ENCODE measurements around the gene ELMOD1. TPM values are rescaled to one million over a fixed set of nuclear protein-coding genes. Genes with fewer than 3 reads are reported as not detected.

Gene ELMOD1
- total and polyA plus RNA-seq, 2 experiments from 2014 or later: 3.1 TPM

DNA sequence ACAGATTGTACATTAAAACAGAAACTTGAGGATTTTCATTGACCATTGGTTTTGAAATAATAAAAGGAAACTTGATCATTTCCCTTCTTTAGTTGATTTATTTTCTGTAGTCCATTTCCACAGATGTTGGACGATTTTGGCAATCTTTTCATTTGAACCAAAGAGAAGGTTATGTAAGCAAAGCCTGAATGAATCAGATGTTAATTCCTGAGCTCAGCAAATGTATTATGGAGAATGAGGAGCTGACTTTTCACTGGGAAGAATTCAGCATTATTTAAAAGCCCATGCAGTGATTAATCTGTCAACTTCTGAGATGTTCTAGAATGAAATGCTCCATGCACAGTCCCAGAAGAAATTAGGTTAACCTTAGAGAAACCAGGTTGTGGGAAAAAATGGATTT is 29.0 kb downstream of the ELMOD1 start:
- H2AFZ ChIP-seq: no peak overlapping the region
- DNase-seq (ENCODE audit: low spot score): no peak
- H3K36me3 ChIP-seq (replicated peaks; ENCODE audit: insufficient read depth, low read depth): no peaks in the 10 kb centered on the region
- H3K9me2 ChIP-seq (replicated peaks; ENCODE audit: insufficient read depth): no peaks in the 10 kb centered on the region
- H3K9me3 ChIP-seq (ENCODE audit: low read depth): no peaks in the 10 kb centered on the region
- H3K27ac ChIP-seq: no peak overlapping the region
- WGBS (ENCODE audit: low lambda C conversion rate, missing lambda C conversion rate): 47% methylated on average over 1 of the region's 1 CpG
- no peaks in the 10 kb centered on the region for H3K79me2 ChIP-seq
- peaks cover 2% of the 10 kb centered on the region for H3K27me3 ChIP-seq
- H3K4me2 ChIP-seq: no peak overlapping the region
- no peak overlapping the region for H3K4me3 ChIP-seq
- H4K20me1 ChIP-seq (ENCODE audit: insufficient read depth, poor library complexity, severe bottlenecking): no peaks in the 10 kb centered on the region
- TF ChIP-seq, protein P1, sequence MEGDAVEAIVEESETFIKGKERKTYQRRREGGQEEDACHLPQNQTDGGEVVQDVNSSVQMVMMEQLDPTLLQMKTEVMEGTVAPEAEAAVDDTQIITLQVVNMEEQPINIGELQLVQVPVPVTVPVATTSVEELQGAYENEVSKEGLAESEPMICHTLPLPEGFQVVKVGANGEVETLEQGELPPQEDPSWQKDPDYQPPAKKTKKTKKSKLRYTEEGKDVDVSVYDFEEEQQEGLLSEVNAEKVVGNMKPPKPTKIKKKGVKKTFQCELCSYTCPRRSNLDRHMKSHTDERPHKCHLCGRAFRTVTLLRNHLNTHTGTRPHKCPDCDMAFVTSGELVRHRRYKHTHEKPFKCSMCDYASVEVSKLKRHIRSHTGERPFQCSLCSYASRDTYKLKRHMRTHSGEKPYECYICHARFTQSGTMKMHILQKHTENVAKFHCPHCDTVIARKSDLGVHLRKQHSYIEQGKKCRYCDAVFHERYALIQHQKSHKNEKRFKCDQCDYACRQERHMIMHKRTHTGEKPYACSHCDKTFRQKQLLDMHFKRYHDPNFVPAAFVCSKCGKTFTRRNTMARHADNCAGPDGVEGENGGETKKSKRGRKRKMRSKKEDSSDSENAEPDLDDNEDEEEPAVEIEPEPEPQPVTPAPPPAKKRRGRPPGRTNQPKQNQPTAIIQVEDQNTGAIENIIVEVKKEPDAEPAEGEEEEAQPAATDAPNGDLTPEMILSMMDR (IDR thresholded peaks at IDR 0.05; ENCODE audit: poor library complexity): no peak
- H3K4me1 ChIP-seq (ENCODE audit: insufficient read depth): no peaks in the 10 kb centered on the region

DNA sequence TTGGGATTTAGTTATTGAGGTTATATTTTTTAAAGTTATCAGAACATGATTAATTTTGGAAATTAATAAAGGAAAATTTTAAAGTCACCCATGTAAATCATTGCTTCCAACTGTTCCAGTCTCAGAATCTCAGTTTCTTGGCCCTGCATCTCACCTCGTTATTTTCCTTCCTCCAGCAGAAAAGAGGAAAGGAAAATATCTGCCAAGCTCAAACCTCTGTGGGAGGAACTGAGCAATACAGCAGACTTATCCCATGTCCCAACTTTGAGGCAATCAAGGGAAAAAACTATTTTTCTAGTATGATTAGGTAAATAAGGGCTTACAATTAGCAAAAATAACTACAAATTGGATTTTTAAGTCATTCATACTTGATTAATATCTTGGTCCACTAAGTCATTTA is 30.1 kb downstream of the ELMOD1 start:
- no peak for TF ChIP-seq EZH2 (IDR thresholded peaks at IDR 0.05; ENCODE audit: borderline replicate concordance)
- TF ChIP-seq EZH2phosphoT487 (IDR thresholded peaks at IDR 0.05; ENCODE audit: low read depth, severe bottlenecking, unreplicated experiment): no peak
- TF ChIP-seq, protein P1 (IDR thresholded peaks at IDR 0.05; ENCODE audit: poor library complexity): no peak

DNA sequence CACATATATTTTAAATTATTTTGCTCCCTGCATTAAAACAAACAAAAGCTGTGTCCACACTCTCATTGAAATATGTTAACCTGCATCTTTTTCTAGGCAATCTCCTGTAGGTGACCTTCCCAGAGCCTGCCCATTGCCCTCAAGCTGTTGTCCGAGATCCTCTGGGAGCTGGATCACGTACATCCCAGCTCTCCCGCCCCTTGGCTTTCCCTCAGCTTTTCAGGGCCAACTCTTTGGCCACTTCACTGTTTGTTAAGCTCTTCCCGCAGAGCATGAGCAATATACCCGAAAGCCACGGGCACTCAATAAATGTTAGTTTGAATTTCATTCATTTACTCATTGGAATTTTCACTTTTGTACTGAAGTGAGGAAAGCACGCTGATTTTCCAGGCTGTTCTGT is 32.2 kb downstream of the ELMOD1 start:
- Histone ChIP-seq H4K20me1 (ENCODE audit: insufficient read depth, poor library complexity, severe bottlenecking) (no peaks in the 10 kb centered on the region), H3K9me2 (replicated peaks; ENCODE audit: insufficient read depth) (no peaks in the 10 kb centered on the region), H3K9me3 (ENCODE audit: low read depth) (no peaks in the 10 kb centered on the region), H3K27ac (no peak overlapping the region), H3K79me2 (no peaks in the 10 kb centered on the region), H3K4me2 (no peak overlapping the region), H3K4me1 (ENCODE audit: insufficient read depth) (no peaks in the 10 kb centered on the region), H3K36me3 (replicated peaks; ENCODE audit: insufficient read depth, low read depth) (no peaks in the 10 kb centered on the region), H3K27me3 (peaks cover 10% of the 10 kb centered on the region), H2AFZ (no peak overlapping the region), H3K4me3 (no peak overlapping the region)
- no peak for TF ChIP-seq EZH2 (IDR thresholded peaks at IDR 0.05; ENCODE audit: borderline replicate concordance)
- TF ChIP-seq, protein P1 (IDR thresholded peaks at IDR 0.05; ENCODE audit: poor library complexity): no peak
- TF ChIP-seq EZH2phosphoT487 (IDR thresholded peaks at IDR 0.05; ENCODE audit: low read depth, severe bottlenecking, unreplicated experiment): no peak
- DNase-seq (ENCODE audit: low spot score): no peak
- WGBS (ENCODE audit: low lambda C conversion rate, missing lambda C conversion rate): 91% methylated on average over 7 of the region's 7 CpGs

More for the DNA sequence above, 30.1 kb downstream of the ELMOD1 start:
- Histone ChIP-seq H3K79me2 (no peaks in the 10 kb centered on the region), H3K27ac (no peak overlapping the region), H3K4me3 (no peak overlapping the region), H3K4me2 (no peak overlapping the region), H3K27me3 (peaks cover 4% of the 10 kb centered on the region), H3K9me3 (ENCODE audit: low read depth) (no peaks in the 10 kb centered on the region), H3K4me1 (ENCODE audit: insufficient read depth) (no peaks in the 10 kb centered on the region), H3K9me2 (replicated peaks; ENCODE audit: insufficient read depth) (no peaks in the 10 kb centered on the region), H2AFZ (no peak overlapping the region), H3K36me3 (replicated peaks; ENCODE audit: insufficient read depth, low read depth) (no peaks in the 10 kb centered on the region), H4K20me1 (ENCODE audit: insufficient read depth, poor library complexity, severe bottlenecking) (no peaks in the 10 kb centered on the region)
- 91% methylated on average over 1 of the region's 1 CpG for WGBS (ENCODE audit: low lambda C conversion rate, missing lambda C conversion rate)
- no peak for DNase-seq (ENCODE audit: low spot score)
